Prostate gland (tissue), 2 donors: Measurements from ENCODE around the gene CYREN. TPM values are rescaled to one million over a fixed set of nuclear protein-coding genes. Genes with fewer than 3 reads are reported as not detected.

Experiments
- DNase-seq: peaks from one replicate; pipeline ENCODE4 v3.0.0-alpha.2; 2019; ENCODE audit warnings: low spot score
- H3K27ac ChIP-seq, 2 donors: fragments of 200-600 bp; sonication (generic); 2 replicates each; pipeline ENCODE4 v1.5.1; 2017 to 2019
- H3K27me3 ChIP-seq: fragments of 200-600 bp; sonication (generic); replicated peaks from 2 replicates; pipeline ENCODE4 v1.5.1; 2019; ENCODE audit not compliant: insufficient read depth
- H3K36me3 ChIP-seq, 2 donors: fragments of 200-600 bp; sonication (generic); 1 replicate in 1 of 2; 2 replicates in 1 of 2; pipeline versions ENCODE4 v1.5.1 to v1.8.1; 2017 to 2019
- H3K4me1 ChIP-seq: fragments of 200-600 bp; sonication (generic); replicated peaks from 2 replicates; pipeline ENCODE4 v1.5.1; 2019
- H3K4me3 ChIP-seq, 2 donors: fragments of 200-600 bp; sonication (generic); 2 replicates each; pipeline ENCODE4 v1.5.1; 2017 to 2019
- H3K9me3 ChIP-seq: fragments of 200-600 bp; sonication (generic); 2 replicates; pipeline ENCODE4 v1.5.1; 2017
- CTCF ChIP-seq, 4 experiments: fragments of 200-600 bp in 2 of 4; fragments of 450-650 bp in 2 of 4; sonication (generic) in 2 of 4; IDR thresholded peaks; 1 replicate in 3 of 4; 2 replicates in 1 of 4; pipeline ENCODE4 v1.5.1; 2016 to 2019; ENCODE audit warnings: antibody characterized with exemption in 4 of 4, mild to moderate bottlenecking in 2 of 4, moderate library complexity in 2 of 4
- POLR2A ChIP-seq: fragments of 450-650 bp; IDR thresholded peaks from one replicate; pipeline ENCODE4 v1.6.1; 2016; ENCODE audit warnings: antibody characterized with exemption, mild to moderate bottlenecking
- POLR2AphosphoS5 ChIP-seq: sonication (generic); formaldehyde crosslinking; IDR thresholded peaks from one replicate; pipeline ENCODE4 v1.6.1; 2017; ENCODE audit warnings: antibody characterized with exemption
- WGBS: methylation state at CpG from one replicate; pipeline ENCODE4 v1.1.5; 2018; 5-methylcytosine and 5-hydroxymethylcytosine counted together
- intact Hi-C: fragments of 100-400 bp; cut with DNase I; formaldehyde crosslinking; loops from one replicate; pipeline ENCODE4 v1.14.2; 2022
- total RNA-seq, 2 donors: library from RNA; depleted of rRNA; stranded (reverse); fragments of >200 nt; gene quantifications; one replicate each; pipeline ENCODE4 v1.1.0, GENCODE V29; 2016

CYREN gene
- total RNA-seq, 2 donors from 2014 or later: 44.5 to 53.6 TPM

- 87% methylated on average over 6 of the region's 6 CpGs for WGBS
- intact Hi-C loops: no loop called here
- DNase-seq: no peak
- Histone ChIP-seq H3K4me3 (no peak overlapping the region), H3K27ac (no peak overlapping the region), H3K4me1 (no peaks in the 10 kb centered on the region), H3K36me3 (no peaks in the 10 kb centered on the region), H3K9me3 (no peaks in the 10 kb centered on the region), H3K27me3 (no peaks in the 10 kb centered on the region)
- TF ChIP-seq POLR2A (no peak), POLR2AphosphoS5 (no peak), CTCF (IDR thresholded peaks at IDR 0.05) (no peak)
Measured at GRCh38 chr7:135158874-135159273, 11.6 kb downstream of the CYREN start.

GRCh38 chr7:135158141-135158655 lies 12.3 kb downstream of the CYREN start:
- no peak overlapping the region for H3K27ac ChIP-seq
- intact Hi-C loops: no loop called here
- no peaks in the 10 kb centered on the region for H3K27me3 ChIP-seq
- H3K36me3 ChIP-seq: no peaks in the 10 kb centered on the region
- no peak for TF ChIP-seq CTCF (IDR thresholded peaks at IDR 0.05)
- no peak for TF ChIP-seq POLR2A
- TF ChIP-seq POLR2AphosphoS5: no peak
- H3K4me1 ChIP-seq: no peaks in the 10 kb centered on the region
- 100% methylated on average over 1 of the region's 1 CpG for WGBS
- H3K4me3 ChIP-seq: no peak overlapping the region
- no peaks in the 10 kb centered on the region for H3K9me3 ChIP-seq
- DNase-seq: no peak

- DNase-seq: no peak
- TF ChIP-seq CTCF (IDR thresholded peaks at IDR 0.05) (no peak), POLR2A (no peak), POLR2AphosphoS5 (no peak)
- no peaks in the 10 kb centered on the region for H3K4me1 ChIP-seq
- no peaks in the 10 kb centered on the region for H3K9me3 ChIP-seq
- intact Hi-C loops: no loop called here
- H3K4me3 ChIP-seq: no peak overlapping the region
- H3K36me3 ChIP-seq: no peaks in the 10 kb centered on the region
- no peak overlapping the region for H3K27ac ChIP-seq
- no peaks in the 10 kb centered on the region for H3K27me3 ChIP-seq
- WGBS: 88% methylated on average over 1 of the region's 1 CpG
Measured at GRCh38 chr7:135156290-135156689, 14.2 kb downstream of the CYREN start.

- DNase-seq: no peak
- 95% methylated on average over 1 of the region's 1 CpG for WGBS
- Histone ChIP-seq H3K9me3 (no peaks in the 10 kb centered on the region), H3K4me1 (no peaks in the 10 kb centered on the region), H3K27ac (no peak overlapping the region), H3K27me3 (no peaks in the 10 kb centered on the region), H3K4me3 (no peak overlapping the region), H3K36me3 (no peaks in the 10 kb centered on the region)
- TF ChIP-seq POLR2A: no peak
- TF ChIP-seq POLR2AphosphoS5: no peak
- TF ChIP-seq CTCF (IDR thresholded peaks at IDR 0.05): no peak
- intact Hi-C loops: no loop called here
Measured at GRCh38 chr7:135154734-135155133, 15.8 kb downstream of the CYREN start.

GRCh38 chr7:135152442-135152841 lies 18.1 kb downstream of the CYREN start:
- intact Hi-C loops: no loop called here
- Histone ChIP-seq H3K4me3 (no peak overlapping the region), H3K36me3 (no peaks in the 10 kb centered on the region), H3K27ac (no peak overlapping the region), H3K27me3 (no peaks in the 10 kb centered on the region), H3K9me3 (no peaks in the 10 kb centered on the region), H3K4me1 (peaks cover 5% of the 10 kb centered on the region)
- WGBS: 89% methylated on average over 1 of the region's 1 CpG
- no peak for TF ChIP-seq POLR2AphosphoS5
- no peak for TF ChIP-seq POLR2A
- no peak for TF ChIP-seq CTCF (IDR thresholded peaks at IDR 0.05)
- no peak for DNase-seq
